ENCODE data around the gene DPH6.

DNA sequence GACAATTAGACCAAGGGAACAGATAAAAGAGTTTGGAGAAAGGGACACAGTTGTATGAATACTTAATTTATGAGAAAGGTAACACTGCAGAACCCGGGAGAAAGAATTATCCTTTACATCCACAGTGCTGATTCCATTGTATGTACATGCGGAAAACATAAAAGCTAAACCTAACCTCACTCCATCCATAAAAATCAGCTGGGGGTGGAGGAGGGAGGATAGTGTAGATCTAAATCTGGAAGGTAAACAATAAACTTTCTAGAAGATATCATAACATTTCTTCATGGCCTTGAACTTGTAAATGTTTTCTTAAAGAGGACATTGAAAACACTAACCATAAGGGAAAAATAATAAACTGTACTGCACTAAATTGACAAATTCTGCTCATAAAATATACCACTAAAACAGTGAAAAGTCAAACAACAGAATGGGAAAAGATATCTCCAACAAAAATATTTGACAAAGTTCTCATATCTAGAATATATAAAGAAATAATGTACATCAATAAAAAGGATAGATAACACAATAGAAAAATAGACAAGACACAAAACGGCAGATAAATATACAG is 220.5 kb downstream of the DPH6 start:
- TF ChIP-seq, protein P1, sequence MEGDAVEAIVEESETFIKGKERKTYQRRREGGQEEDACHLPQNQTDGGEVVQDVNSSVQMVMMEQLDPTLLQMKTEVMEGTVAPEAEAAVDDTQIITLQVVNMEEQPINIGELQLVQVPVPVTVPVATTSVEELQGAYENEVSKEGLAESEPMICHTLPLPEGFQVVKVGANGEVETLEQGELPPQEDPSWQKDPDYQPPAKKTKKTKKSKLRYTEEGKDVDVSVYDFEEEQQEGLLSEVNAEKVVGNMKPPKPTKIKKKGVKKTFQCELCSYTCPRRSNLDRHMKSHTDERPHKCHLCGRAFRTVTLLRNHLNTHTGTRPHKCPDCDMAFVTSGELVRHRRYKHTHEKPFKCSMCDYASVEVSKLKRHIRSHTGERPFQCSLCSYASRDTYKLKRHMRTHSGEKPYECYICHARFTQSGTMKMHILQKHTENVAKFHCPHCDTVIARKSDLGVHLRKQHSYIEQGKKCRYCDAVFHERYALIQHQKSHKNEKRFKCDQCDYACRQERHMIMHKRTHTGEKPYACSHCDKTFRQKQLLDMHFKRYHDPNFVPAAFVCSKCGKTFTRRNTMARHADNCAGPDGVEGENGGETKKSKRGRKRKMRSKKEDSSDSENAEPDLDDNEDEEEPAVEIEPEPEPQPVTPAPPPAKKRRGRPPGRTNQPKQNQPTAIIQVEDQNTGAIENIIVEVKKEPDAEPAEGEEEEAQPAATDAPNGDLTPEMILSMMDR (conservative IDR thresholded peaks at IDR 0.05): no peak
- no peak for TF ChIP-seq ZFX (IDR thresholded peaks at IDR 0.05)
